ENCODE results near the gene SLC6A3. TPM values are rescaled to one million over a fixed set of nuclear protein-coding genes. Genes with fewer than 3 reads are reported as not detected.

Gene SLC6A3
- total and polyA plus RNA-seq, 3 experiments from 2014 or later: not detected

DNA sequence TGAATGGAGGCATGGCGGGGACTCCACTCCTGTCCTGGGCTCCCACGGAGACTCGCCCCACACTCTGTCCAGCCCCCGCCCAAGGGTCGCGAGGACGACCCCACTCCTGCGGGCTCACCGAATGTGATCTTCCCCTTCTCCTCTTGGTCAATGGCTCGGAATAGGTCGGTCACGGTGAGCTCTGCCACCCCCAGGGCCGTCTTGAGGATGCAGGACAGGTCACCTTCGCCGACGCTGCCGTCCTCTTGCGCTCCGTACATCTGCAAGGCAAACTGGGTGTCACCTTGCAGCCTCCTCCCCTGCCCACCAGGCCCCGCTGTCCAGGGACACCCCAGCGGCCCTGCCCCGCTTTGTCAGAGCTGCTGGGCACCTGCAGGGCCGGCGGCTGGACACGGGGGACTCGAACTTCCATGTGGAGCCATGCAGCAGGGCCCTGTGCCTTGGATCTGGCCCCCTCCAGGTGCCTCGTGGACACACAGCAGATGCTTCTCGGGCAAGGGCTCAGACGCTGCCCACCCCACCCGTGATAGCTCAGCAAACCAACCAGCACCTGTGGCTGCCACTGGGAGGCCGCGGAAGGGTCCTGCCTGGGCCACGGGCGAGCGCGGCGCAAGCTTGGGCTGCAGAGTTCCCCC lies 21.5 kb upstream of the SLC6A3 start:
- peak in 1 of 5 donors; percentile 45 for DNase-seq

GRCh38 chr5:1465966-1466471 lies 20.8 kb upstream of the SLC6A3 start:
- no peak overlapping the region for H3K4me3 Mint-ChIP-seq

More for the DNA sequence above, 21.5 kb upstream of the SLC6A3 start:
- no peaks in the 10 kb centered on the region for H3K4me1 ChIP-seq (ENCODE audit: insufficient read depth, low read length)
- Mint-ChIP-seq H3K4me3 (no peak overlapping the region), H3K27me3 (peaks cover 0 to 1% of the 10 kb centered on the region in 2 donors), H3K36me3 (peaks cover 3 to 84% (median 6%) of the 10 kb centered on the region in 3 donors), H3K9me3 (no peaks in the 10 kb centered on the region), H3K4me1 (peaks cover 0 to 2% (median 0%) of the 10 kb centered on the region in 3 donors), H3K27ac (no peak overlapping the region)
- H3K4me3 ChIP-seq (ENCODE audit: low read length): no peak overlapping the region
- no peaks in the 10 kb centered on the region for H3K9me3 ChIP-seq (ENCODE audit: low read length)
- H3K27me3 ChIP-seq (ENCODE audit: insufficient read depth, low read length, poor library complexity, severe bottlenecking): no peaks in the 10 kb centered on the region
- CTCF ChIA-PET: interaction anchor here (1.4 kb wide), 1 partner anchor 87 kb away, joined by 5 read pairs; no protein-coding TSS in a partner anchor
- H3K36me3 ChIP-seq (ENCODE audit: insufficient read depth, low read length): peaks cover 15% of the 10 kb centered on the region
- POLR2A ChIA-PET: no interaction called here
- no peak overlapping the region for H3K27ac ChIP-seq (ENCODE audit: low read depth, low read length)

DNA sequence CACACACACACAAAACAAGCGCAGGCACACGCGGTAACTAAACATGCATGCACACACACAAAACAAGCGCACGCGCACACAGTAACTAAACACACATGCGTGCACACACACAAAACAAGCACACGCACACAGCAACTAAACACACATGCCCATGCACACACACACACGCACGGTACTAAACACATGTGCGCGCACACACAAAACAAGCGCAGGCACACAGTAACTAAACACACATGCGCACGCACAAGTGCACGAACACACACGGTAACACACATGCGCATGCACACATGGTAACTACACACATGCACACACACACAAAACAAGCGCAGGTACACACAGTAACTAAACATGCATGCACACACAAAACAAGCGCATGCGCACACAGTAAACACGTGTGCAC lies 19.9 kb upstream of the SLC6A3 start:
- Histone ChIP-seq H3K4me3 (ENCODE audit: low read length) (no peak overlapping the region), H3K4me1 (ENCODE audit: insufficient read depth, low read length) (no peaks in the 10 kb centered on the region), H3K36me3 (ENCODE audit: insufficient read depth, low read length) (peaks cover 15% of the 10 kb centered on the region), H3K27ac (ENCODE audit: low read depth, low read length) (no peak overlapping the region), H3K27me3 (ENCODE audit: insufficient read depth, low read length, poor library complexity, severe bottlenecking) (no peaks in the 10 kb centered on the region), H3K9me3 (ENCODE audit: low read length) (no peaks in the 10 kb centered on the region)
- peaks cover 3 to 82% (median 12%) of the 10 kb centered on the region in 3 donors for H3K36me3 Mint-ChIP-seq
- peaks cover 0 to 2% (median 0%) of the 10 kb centered on the region in 3 donors for H3K4me1 Mint-ChIP-seq
- no peaks in the 10 kb centered on the region for H3K9me3 Mint-ChIP-seq
- no peak overlapping the region for H3K4me3 Mint-ChIP-seq
- ChIA-PET CTCF (no interaction called here), POLR2A (no interaction called here)
- DNase-seq: peak in 1 of 5 donors; percentile 20
- peaks cover 0 to 1% of the 10 kb centered on the region in 2 donors for H3K27me3 Mint-ChIP-seq
- peak overlapping the region in 1 of 8 donors; percentile 76 for H3K27ac Mint-ChIP-seq

More at GRCh38 chr5:1465966-1466471, 20.8 kb upstream of the SLC6A3 start:
- peak in 1 of 5 donors; percentile 35 for DNase-seq
- Histone ChIP-seq H3K36me3 (ENCODE audit: insufficient read depth, low read length) (peaks cover 15% of the 10 kb centered on the region), H3K27me3 (ENCODE audit: insufficient read depth, low read length, poor library complexity, severe bottlenecking) (no peaks in the 10 kb centered on the region), H3K27ac (ENCODE audit: low read depth, low read length) (no peak overlapping the region), H3K4me3 (ENCODE audit: low read length) (no peak overlapping the region), H3K4me1 (ENCODE audit: insufficient read depth, low read length) (no peaks in the 10 kb centered on the region), H3K9me3 (ENCODE audit: low read length) (no peaks in the 10 kb centered on the region)
- no peaks in the 10 kb centered on the region for H3K9me3 Mint-ChIP-seq
- no peak overlapping the region for H3K27ac Mint-ChIP-seq
- POLR2A ChIA-PET: no interaction called here
- CTCF ChIA-PET: interaction anchor here (1.4 kb wide), 1 partner anchor 86 kb away, joined by 5 read pairs; no protein-coding TSS in a partner anchor
- peaks cover 0 to 2% (median 0%) of the 10 kb centered on the region in 3 donors for H3K4me1 Mint-ChIP-seq
- peaks cover 0 to 1% of the 10 kb centered on the region in 2 donors for H3K27me3 Mint-ChIP-seq
- H3K36me3 Mint-ChIP-seq: peaks cover 3 to 84% (median 6%) of the 10 kb centered on the region in 3 donors

- CTCF ChIA-PET: no interaction called here
- peaks cover 0 to 1% of the 10 kb centered on the region in 2 donors for H3K27me3 Mint-ChIP-seq
- POLR2A ChIA-PET: no interaction called here
- H3K9me3 Mint-ChIP-seq: no peaks in the 10 kb centered on the region
- Histone ChIP-seq H3K27me3 (ENCODE audit: insufficient read depth, low read length, poor library complexity, severe bottlenecking) (no peaks in the 10 kb centered on the region), H3K36me3 (ENCODE audit: insufficient read depth, low read length) (peaks cover 15% of the 10 kb centered on the region), H3K27ac (ENCODE audit: low read depth, low read length) (no peak overlapping the region), H3K9me3 (ENCODE audit: low read length) (no peaks in the 10 kb centered on the region), H3K4me3 (ENCODE audit: low read length) (no peak overlapping the region), H3K4me1 (ENCODE audit: insufficient read depth, low read length) (no peaks in the 10 kb centered on the region)
- peaks cover 3 to 83% (median 12%) of the 10 kb centered on the region in 3 donors for H3K36me3 Mint-ChIP-seq
- peak in 1 of 5 donors; percentile 36 for DNase-seq
- H3K4me3 Mint-ChIP-seq: no peak overlapping the region
- H3K27ac Mint-ChIP-seq: peak overlapping the region in 2 of 8 donors; percentile 66 to 78
- peaks cover 0 to 2% (median 0%) of the 10 kb centered on the region in 3 donors for H3K4me1 Mint-ChIP-seq
These were observed 19.3 kb upstream of the SLC6A3 start for GRCh38 chr5:1464511-1464910.

DNA sequence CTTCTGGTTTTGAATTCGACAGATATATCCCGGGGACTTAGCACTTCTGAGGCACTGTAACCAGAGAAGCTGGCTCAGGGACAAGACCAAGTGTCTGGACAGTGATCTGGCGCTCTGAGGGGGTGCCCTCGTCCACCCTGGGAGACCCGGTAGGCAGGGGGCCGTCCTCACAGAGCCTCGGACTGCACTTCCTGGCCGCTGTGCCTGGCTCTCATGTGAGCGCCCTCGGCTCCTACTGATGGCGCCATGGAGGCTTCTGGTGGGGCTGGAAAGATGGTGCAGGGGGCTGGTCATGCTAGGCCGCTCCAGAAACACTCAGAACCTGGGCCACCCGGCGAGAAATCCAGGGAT lies 18.8 kb upstream of the SLC6A3 start:
- DNase-seq: no peak
- Mint-ChIP-seq H3K27me3 (peaks cover 0 to 1% of the 10 kb centered on the region in 2 donors), H3K9me3 (no peaks in the 10 kb centered on the region), H3K4me3 (no peak overlapping the region), H3K4me1 (peaks cover 0 to 2% (median 0%) of the 10 kb centered on the region in 3 donors), H3K27ac (no peak overlapping the region), H3K36me3 (peaks cover 3 to 82% (median 12%) of the 10 kb centered on the region in 3 donors)
- H3K27me3 ChIP-seq (ENCODE audit: insufficient read depth, low read length, poor library complexity, severe bottlenecking): no peaks in the 10 kb centered on the region
- H3K4me3 ChIP-seq (ENCODE audit: low read length): no peak overlapping the region
- no peaks in the 10 kb centered on the region for H3K9me3 ChIP-seq (ENCODE audit: low read length)
- CTCF ChIA-PET: no interaction called here
- H3K4me1 ChIP-seq (ENCODE audit: insufficient read depth, low read length): no peaks in the 10 kb centered on the region
- POLR2A ChIA-PET: no interaction called here
- H3K36me3 ChIP-seq (ENCODE audit: insufficient read depth, low read length): peaks cover 15% of the 10 kb centered on the region
- H3K27ac ChIP-seq (ENCODE audit: low read depth, low read length): no peak overlapping the region

GRCh38 chr5:1463326-1464095 lies 18.3 kb upstream of the SLC6A3 start:
- H3K4me1 Mint-ChIP-seq: peaks cover 0 to 2% (median 0%) of the 10 kb centered on the region in 3 donors
- no peak overlapping the region for H3K4me3 ChIP-seq (ENCODE audit: low read length)
- H3K27ac ChIP-seq (ENCODE audit: low read depth, low read length): no peak overlapping the region
- H3K36me3 Mint-ChIP-seq: peaks cover 3 to 77% (median 12%) of the 10 kb centered on the region in 3 donors
- peaks cover 15% of the 10 kb centered on the region for H3K36me3 ChIP-seq (ENCODE audit: insufficient read depth, low read length)
- no peak overlapping the region for H3K4me3 Mint-ChIP-seq
- H3K9me3 Mint-ChIP-seq: no peaks in the 10 kb centered on the region
- H3K9me3 ChIP-seq (ENCODE audit: low read length): no peaks in the 10 kb centered on the region
- H3K4me1 ChIP-seq (ENCODE audit: insufficient read depth, low read length): no peaks in the 10 kb centered on the region
- H3K27ac Mint-ChIP-seq: no peak overlapping the region
- H3K27me3 Mint-ChIP-seq: peaks cover 0 to 1% of the 10 kb centered on the region in 2 donors
- H3K27me3 ChIP-seq (ENCODE audit: insufficient read depth, low read length, poor library complexity, severe bottlenecking): no peaks in the 10 kb centered on the region
- CTCF ChIA-PET: no interaction called here
- POLR2A ChIA-PET: no interaction called here
- peak in 1 of 5 donors; percentile 43 for DNase-seq

DNA sequence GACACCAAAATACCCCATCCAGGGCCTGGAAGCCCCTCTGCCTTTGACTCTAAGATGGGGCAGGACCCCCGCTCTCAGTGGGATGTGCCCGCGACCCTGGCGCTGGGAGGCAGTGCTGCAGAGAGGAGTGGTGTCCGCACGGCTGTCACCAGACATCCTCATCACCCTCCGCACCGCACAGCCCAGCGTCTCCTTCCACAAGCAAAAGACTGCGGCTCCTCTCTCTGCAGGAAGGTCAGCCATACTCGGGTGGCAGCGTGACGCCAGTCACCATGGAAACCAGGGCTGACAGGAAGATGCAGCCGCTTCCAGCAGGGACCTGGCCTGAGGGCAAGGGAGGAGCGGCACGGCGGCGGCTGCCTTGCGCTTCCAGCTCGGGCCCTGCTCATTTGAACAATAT lies 17.1 kb upstream of the SLC6A3 start:
- Mint-ChIP-seq H3K27me3 (peaks cover 0 to 1% of the 10 kb centered on the region in 2 donors), H3K4me3 (no peak overlapping the region), H3K36me3 (peaks cover 0 to 71% (median 12%) of the 10 kb centered on the region in 3 donors), H3K9me3 (no peaks in the 10 kb centered on the region), H3K4me1 (peaks cover 0 to 3% (median 0%) of the 10 kb centered on the region in 3 donors), H3K27ac (no peak overlapping the region)
- DNase-seq: peak in 1 of 5 donors; percentile 36
- Histone ChIP-seq H3K27ac (ENCODE audit: low read depth, low read length) (no peak overlapping the region), H3K9me3 (ENCODE audit: low read length) (no peaks in the 10 kb centered on the region), H3K4me1 (ENCODE audit: insufficient read depth, low read length) (no peaks in the 10 kb centered on the region), H3K27me3 (ENCODE audit: insufficient read depth, low read length, poor library complexity, severe bottlenecking) (no peaks in the 10 kb centered on the region), H3K36me3 (ENCODE audit: insufficient read depth, low read length) (peaks cover 15% of the 10 kb centered on the region), H3K4me3 (ENCODE audit: low read length) (no peak overlapping the region)
- POLR2A ChIA-PET: no interaction called here
- CTCF ChIA-PET: no interaction called here

- no peak overlapping the region for H3K27ac Mint-ChIP-seq
- Histone ChIP-seq H3K36me3 (ENCODE audit: insufficient read depth, low read length) (peaks cover 13% of the 10 kb centered on the region), H3K4me1 (ENCODE audit: insufficient read depth, low read length) (no peaks in the 10 kb centered on the region), H3K9me3 (ENCODE audit: low read length) (no peaks in the 10 kb centered on the region), H3K27ac (ENCODE audit: low read depth, low read length) (no peak overlapping the region), H3K4me3 (ENCODE audit: low read length) (no peak overlapping the region), H3K27me3 (ENCODE audit: insufficient read depth, low read length, poor library complexity, severe bottlenecking) (no peaks in the 10 kb centered on the region)
- POLR2A ChIA-PET: no interaction called here
- H3K4me1 Mint-ChIP-seq: peaks cover 0 to 3% (median 0%) of the 10 kb centered on the region in 3 donors
- no peak overlapping the region for H3K4me3 Mint-ChIP-seq
- peaks cover 0 to 1% of the 10 kb centered on the region in 2 donors for H3K27me3 Mint-ChIP-seq
- H3K9me3 Mint-ChIP-seq: peaks cover 0 to 5% (median 1%) of the 10 kb centered on the region in 5 donors
- DNase-seq: peak in 1 of 5 donors; percentile 39
- CTCF ChIA-PET: no interaction called here
- peaks cover 5 to 67% (median 12%) of the 10 kb centered on the region in 3 donors for H3K36me3 Mint-ChIP-seq
These were observed 16.2 kb upstream of the SLC6A3 start for GRCh38 chr5:1461396-1461795.

Measured in CD8-positive, alpha-beta memory T cell (primary cell).